ENCODE results near the gene AVL9. TPM values are rescaled to one million over a fixed set of nuclear protein-coding genes. Genes with fewer than 3 reads are reported as not detected.

The AVL9 gene
- total RNA-seq, 1 donor from 2014 or later = 46.8 TPM

- no peaks in the 10 kb centered on the region for H3K36me3 Mint-ChIP-seq (ENCODE audit: unreplicated experiment)
- TF ChIP-seq, protein P1, sequence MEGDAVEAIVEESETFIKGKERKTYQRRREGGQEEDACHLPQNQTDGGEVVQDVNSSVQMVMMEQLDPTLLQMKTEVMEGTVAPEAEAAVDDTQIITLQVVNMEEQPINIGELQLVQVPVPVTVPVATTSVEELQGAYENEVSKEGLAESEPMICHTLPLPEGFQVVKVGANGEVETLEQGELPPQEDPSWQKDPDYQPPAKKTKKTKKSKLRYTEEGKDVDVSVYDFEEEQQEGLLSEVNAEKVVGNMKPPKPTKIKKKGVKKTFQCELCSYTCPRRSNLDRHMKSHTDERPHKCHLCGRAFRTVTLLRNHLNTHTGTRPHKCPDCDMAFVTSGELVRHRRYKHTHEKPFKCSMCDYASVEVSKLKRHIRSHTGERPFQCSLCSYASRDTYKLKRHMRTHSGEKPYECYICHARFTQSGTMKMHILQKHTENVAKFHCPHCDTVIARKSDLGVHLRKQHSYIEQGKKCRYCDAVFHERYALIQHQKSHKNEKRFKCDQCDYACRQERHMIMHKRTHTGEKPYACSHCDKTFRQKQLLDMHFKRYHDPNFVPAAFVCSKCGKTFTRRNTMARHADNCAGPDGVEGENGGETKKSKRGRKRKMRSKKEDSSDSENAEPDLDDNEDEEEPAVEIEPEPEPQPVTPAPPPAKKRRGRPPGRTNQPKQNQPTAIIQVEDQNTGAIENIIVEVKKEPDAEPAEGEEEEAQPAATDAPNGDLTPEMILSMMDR (IDR thresholded peaks at IDR 0.05; ENCODE audit: partially characterized antibody, unreplicated experiment) = no peak
- DNase-seq = no peak
- no peak overlapping the region for H3K4me3 Mint-ChIP-seq (ENCODE audit: unreplicated experiment)
- peaks cover 5% of the 10 kb centered on the region for H3K27me3 Mint-ChIP-seq (ENCODE audit: unreplicated experiment)
- no peak overlapping the region for H3K27ac Mint-ChIP-seq (ENCODE audit: unreplicated experiment)
- peaks cover 7% of the 10 kb centered on the region for H3K9me3 Mint-ChIP-seq (ENCODE audit: unreplicated experiment)
- peaks cover 12% of the 10 kb centered on the region for H3K4me1 Mint-ChIP-seq (ENCODE audit: low read depth, unreplicated experiment)
Observed at GRCh38 chr7:32579776-32580175, 84.5 kb downstream of the AVL9 start.

- Mint-ChIP-seq H3K4me1 (ENCODE audit: low read depth, unreplicated experiment) (peaks cover 19% of the 10 kb centered on the region), H3K4me3 (ENCODE audit: unreplicated experiment) (no peak overlapping the region), H3K27me3 (ENCODE audit: unreplicated experiment) (peaks cover 5% of the 10 kb centered on the region), H3K27ac (ENCODE audit: unreplicated experiment) (no peak overlapping the region), H3K36me3 (ENCODE audit: unreplicated experiment) (no peaks in the 10 kb centered on the region), H3K9me3 (ENCODE audit: unreplicated experiment) (peaks cover 10% of the 10 kb centered on the region)
- DNase-seq = no peak
- TF ChIP-seq, protein P1 (IDR thresholded peaks at IDR 0.05; ENCODE audit: partially characterized antibody, unreplicated experiment) = no peak
Observed at GRCh38 chr7:32580646-32581045, 85.4 kb downstream of the AVL9 start.

- peaks cover 5% of the 10 kb centered on the region for H3K27me3 Mint-ChIP-seq (ENCODE audit: unreplicated experiment)
- H3K36me3 Mint-ChIP-seq (ENCODE audit: unreplicated experiment) = no peaks in the 10 kb centered on the region
- no peak overlapping the region for H3K4me3 Mint-ChIP-seq (ENCODE audit: unreplicated experiment)
- H3K27ac Mint-ChIP-seq (ENCODE audit: unreplicated experiment) = peak overlapping the region; percentile 64
- TF ChIP-seq, protein P1 (IDR thresholded peaks at IDR 0.05; ENCODE audit: partially characterized antibody, unreplicated experiment) = no peak
- H3K9me3 Mint-ChIP-seq (ENCODE audit: unreplicated experiment) = peaks cover 10% of the 10 kb centered on the region
- peaks cover 27% of the 10 kb centered on the region for H3K4me1 Mint-ChIP-seq (ENCODE audit: low read depth, unreplicated experiment)
- no peak for DNase-seq
Observed at GRCh38 chr7:32582036-32582435, 86.7 kb downstream of the AVL9 start.

- Mint-ChIP-seq H3K36me3 (ENCODE audit: unreplicated experiment) (no peaks in the 10 kb centered on the region), H3K27ac (ENCODE audit: unreplicated experiment) (peak overlapping the region; percentile 95), H3K4me3 (ENCODE audit: unreplicated experiment) (no peak overlapping the region), H3K4me1 (ENCODE audit: low read depth, unreplicated experiment) (peaks cover 32% of the 10 kb centered on the region), H3K27me3 (ENCODE audit: unreplicated experiment) (peaks cover 5% of the 10 kb centered on the region), H3K9me3 (ENCODE audit: unreplicated experiment) (peaks cover 10% of the 10 kb centered on the region)
- TF ChIP-seq, protein P1 (IDR thresholded peaks at IDR 0.05; ENCODE audit: partially characterized antibody, unreplicated experiment) = no peak
- peak; percentile 55 for DNase-seq
Observed at GRCh38 chr7:32583791-32584190, 88.5 kb downstream of the AVL9 start.

DNA sequence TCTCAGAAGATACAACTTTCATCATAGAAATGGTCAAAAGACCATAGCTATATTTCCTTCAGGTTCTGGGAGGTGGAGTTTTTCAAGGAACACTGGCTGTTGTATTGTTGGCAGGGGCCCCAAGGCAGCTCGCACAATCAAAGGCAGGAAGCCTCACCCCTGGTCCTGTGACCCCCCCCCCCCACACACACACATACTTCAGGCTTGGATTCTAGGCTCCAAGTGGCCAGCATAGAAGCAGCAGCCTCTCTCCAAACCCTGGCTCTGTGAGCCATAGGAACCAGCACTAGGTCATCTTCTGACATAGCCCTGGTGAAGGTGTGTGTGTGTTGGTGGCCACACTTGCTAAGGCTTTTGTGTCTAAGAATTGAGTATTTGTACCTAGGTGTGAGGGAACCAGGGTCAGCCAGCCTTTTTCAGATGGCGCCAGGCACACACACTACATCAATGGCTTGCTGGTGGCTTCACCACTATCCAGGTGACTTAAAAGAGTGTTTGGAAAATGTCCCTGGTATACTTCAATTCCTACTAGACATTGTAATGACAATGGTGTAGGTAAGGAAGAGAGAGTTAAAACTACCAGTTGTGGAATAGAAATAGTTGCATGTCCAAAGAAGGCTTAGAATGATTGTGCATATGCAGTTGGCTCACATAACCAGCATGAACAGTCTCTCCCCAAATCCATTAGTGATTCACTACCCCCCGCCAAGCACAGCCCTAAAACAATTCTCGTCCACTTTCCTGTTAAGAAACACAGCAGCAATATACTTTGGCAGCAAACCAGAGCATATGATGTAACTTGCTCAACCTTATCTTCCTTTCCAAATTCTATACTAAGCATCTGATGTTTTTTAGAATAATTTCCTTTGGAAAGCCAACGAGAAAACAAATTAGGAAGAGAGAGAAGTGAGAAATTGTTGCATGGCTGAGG, 91.3 kb downstream of the AVL9 start:
- Mint-ChIP-seq H3K4me1 (ENCODE audit: low read depth, unreplicated experiment) (peaks cover 35% of the 10 kb centered on the region), H3K9me3 (ENCODE audit: unreplicated experiment) (peaks cover 15% of the 10 kb centered on the region), H3K27me3 (ENCODE audit: unreplicated experiment) (peaks cover 8% of the 10 kb centered on the region), H3K27ac (ENCODE audit: unreplicated experiment) (peak overlapping the region; percentile 11), H3K36me3 (ENCODE audit: unreplicated experiment) (no peaks in the 10 kb centered on the region), H3K4me3 (ENCODE audit: unreplicated experiment) (no peak overlapping the region)
- TF ChIP-seq, protein P1 (IDR thresholded peaks at IDR 0.05; ENCODE audit: partially characterized antibody, unreplicated experiment) = no peak
- no peak for DNase-seq

Data from glutamatergic neuron (in vitro differentiated cells).